GM21515 (cell line): Measurements from ENCODE around the gene RNFT2.
"Not testable (repeated sequence)": the region's sequence is repeated elsewhere in the genome, so short reads cannot be mapped to it uniquely, and the experiment has no call there.

Source experiments
- ATAC-seq: cut with Tn5 transposase; IDR thresholded peaks from one replicate; pipeline ENCODE4 v1.9.1; 2021; ENCODE audit not compliant: unreplicated experiment

Gene RNFT2

GRCh38 chr12:116739381-116739887 is 1.3 kb downstream of the RNFT2 start:
- no peak for ATAC-seq

- ATAC-seq = not testable (repeated sequence)
Observed at GRCh38 chr12:116742787-116743186, 4.7 kb downstream of the RNFT2 start.

GRCh38 chr12:116744766-116745165 is 6.7 kb downstream of the RNFT2 start:
- ATAC-seq = no peak

DNA sequence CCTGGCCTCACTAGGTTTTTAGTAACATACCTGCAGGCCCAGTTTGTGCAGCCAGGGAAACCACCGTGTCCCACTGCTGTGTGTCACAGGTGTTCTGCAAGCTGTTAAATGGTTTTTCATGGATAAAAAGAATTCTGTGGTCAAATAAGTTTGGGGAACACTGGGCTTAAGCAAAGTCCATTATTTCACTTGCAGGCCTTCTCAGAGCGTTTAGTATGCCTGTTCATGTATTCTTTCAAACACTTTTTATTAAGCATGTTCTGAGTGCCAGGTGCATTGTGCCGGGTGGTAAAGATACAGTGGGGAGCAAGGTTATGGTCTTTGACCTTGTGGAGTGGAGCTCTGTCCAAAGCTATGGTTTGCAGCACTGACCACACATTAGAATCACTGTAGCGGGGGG is 7.4 kb downstream of the RNFT2 start:
- no peak for ATAC-seq

GRCh38 chr12:116749884-116750283 is 11.8 kb downstream of the RNFT2 start:
- ATAC-seq = no peak

GRCh38 chr12:116750298-116750697 is 12.2 kb downstream of the RNFT2 start:
- ATAC-seq = no peak

DNA sequence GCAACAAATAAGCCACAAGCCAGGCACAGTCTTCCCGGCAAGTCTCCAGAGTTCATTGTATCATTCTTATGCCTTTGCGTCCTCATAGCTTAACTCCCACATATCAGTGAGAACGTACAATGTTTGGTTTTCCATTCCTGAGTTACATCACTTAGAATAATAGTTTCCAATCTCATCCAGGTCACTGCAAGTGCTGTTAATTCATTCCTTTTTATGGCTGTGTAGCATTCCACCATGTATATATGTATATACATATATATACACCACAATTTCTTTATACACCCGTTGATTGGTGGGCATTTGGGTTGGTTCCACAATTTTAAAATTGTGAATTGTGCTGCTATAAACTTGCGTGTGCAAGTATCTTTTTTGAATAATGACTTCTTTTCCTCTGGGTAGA is 16.0 kb downstream of the RNFT2 start:
- ATAC-seq = not testable (repeated sequence)

DNA sequence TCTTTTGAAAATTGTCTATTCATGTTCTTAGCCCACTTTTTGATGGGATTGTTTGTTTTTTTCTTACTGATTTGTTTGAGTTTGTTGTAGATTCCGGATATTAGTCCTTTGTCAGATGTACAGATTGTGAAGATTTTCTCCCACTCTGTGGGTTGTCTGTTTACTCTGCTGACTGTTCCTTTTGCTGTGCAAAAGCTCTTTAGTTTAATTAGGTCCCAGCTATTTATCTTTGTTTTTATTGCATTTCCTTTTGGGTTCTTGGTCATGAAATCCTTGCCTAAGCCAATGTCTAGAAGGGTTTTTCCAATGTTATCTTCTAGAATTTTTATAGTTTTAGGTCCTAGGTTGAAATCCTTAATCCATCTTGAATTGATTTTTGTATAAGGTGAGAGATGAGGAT is 16.7 kb downstream of the RNFT2 start:
- ATAC-seq = not testable (repeated sequence)

DNA sequence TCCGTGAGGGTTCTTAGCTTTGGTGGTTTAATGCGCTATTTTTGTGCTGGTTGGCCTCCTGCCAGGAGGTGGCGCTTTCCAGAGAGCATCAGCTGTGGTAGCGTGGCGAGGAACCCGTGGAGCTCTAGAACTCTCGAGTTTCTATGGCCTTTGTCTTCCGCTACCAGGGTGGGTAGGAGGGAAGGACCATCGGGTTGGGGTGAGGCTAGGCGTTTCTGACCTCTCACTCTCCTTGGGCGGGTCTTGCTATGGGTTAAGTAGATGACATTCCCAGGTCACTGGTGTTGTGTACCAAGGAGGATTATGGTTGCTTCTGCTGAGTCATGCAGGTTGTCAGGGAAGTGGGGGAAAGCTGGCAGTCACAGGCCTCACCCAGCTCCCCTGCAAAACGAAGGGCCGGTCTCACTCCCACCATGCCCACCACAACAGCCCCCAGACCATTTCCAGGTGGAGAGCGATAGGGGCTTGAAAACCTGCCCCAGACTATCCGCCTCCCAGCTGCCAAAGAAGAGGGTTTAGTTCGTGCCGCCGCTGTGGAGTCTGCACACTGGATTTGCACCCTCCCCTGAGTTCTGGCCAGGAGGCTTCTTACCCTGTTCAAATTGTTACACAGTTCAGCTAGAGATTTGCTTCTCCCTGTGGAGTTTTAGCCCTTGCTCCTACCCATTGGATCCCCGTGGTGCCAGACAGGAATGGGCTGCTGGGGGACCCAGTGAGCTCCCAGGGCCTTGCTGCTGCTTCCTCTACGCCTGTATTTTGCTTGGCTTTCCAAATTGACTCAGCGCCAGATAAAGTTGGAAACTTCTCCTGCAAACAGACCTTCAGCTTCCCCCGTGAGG is 21.9 kb downstream of the RNFT2 start:
- no peak for ATAC-seq

DNA sequence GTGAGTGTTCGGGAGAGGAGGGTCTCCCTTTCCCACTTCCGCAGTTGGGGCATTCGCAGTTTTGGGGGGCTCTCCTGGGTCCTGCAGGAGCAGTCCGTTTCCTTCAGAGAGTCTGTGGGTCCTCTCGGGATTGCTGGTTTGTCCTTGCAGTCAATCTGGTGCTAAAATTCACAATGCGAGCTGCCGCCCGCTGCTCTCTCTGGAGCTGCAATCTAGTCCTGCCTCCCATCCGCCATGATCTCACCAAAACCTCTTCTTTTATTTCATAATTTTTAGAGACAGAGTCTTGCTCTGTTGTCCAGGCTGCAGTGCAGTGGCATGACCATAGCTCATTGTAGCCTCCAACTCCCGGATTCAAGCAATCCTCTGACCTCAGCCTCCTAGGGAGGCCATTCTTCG is 22.5 kb downstream of the RNFT2 start:
- no peak for ATAC-seq

- ATAC-seq = no peak
Observed at GRCh38 chr12:116761499-116761898, 23.4 kb downstream of the RNFT2 start.

DNA sequence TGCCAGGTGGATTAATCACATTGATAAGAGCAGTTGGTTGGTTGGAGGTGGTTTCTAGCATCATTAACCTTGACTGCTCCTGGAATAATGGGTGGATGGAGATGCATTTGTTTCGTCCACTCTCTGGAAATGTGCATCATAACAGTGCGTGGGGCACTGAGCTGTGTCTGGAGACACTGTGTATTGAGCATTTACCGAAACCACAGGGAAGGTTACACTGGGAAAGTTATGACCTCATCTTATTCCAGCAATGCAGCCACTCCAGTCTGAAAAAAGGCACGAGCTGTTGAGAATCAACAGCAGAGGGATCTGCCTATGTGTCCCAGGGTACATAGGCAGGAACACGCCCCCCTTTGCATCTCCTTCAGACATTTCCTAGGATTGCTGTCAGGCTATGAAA is 27.2 kb downstream of the RNFT2 start:
- ATAC-seq = no peak

- no peak for ATAC-seq
Observed at GRCh38 chr12:116766285-116766684, 28.2 kb downstream of the RNFT2 start.

GRCh38 chr12:116766746-116767145 is 28.6 kb downstream of the RNFT2 start:
- no peak for ATAC-seq

DNA sequence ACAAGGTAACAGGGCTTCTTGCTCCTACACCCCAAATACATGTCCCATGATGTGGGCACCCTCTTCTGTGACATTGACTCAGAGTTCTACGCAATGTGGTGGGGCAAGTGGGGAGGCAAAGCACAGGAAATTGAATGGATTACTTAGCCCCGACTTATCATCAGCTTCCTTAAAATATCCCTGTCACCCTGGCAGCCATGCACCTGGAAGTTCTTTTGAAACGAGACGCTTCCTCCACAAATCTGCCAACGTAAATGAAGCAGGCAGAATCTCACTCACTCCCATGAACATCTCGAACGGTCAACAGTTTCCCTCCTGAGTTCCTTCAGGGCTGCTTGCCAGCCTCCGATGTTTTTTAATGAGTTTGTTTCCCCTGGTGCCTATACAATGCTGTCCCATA is 33.5 kb downstream of the RNFT2 start:
- no peak for ATAC-seq

DNA sequence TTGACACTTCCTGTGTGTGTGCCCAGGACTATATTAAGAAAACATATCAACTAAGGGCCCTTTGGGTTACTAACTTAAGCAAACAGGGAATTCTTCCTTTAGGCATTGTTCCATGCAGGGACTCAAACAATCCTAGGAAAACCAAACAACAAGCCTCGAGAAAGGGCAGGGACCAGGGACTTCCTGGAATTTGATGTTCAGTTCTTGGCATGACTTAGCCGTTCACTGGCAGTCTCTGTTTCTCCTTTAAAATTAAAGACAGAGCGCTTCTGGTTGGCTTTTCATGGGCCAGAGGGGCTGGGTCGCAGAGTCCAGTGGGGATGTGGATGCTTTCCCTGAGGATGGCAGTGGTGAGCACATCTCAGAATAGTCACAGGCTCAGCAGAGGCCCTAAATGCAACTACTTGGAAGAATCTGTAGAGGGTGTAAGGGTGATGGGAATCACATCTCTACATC is 35.2 kb downstream of the RNFT2 start:
- ATAC-seq = no peak

DNA sequence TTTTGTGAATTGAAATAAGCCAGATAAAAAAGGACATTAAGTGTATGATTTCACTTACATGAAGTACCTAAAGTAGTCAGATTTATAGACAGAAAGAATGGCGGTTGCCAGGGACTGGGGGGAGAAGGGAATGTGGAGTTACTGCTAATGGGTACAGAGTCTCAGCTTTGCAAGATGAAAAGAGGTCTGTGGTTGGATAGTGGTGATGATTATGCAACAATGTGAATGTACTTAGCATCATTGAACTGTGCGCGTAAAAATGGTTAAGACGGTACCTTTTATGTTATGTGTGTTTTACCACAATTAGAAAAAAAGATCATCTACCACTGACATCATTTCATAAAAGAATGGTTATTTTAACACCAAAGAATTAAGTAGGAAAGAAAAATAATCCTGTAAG is 35.9 kb downstream of the RNFT2 start:
- ATAC-seq = no peak

DNA sequence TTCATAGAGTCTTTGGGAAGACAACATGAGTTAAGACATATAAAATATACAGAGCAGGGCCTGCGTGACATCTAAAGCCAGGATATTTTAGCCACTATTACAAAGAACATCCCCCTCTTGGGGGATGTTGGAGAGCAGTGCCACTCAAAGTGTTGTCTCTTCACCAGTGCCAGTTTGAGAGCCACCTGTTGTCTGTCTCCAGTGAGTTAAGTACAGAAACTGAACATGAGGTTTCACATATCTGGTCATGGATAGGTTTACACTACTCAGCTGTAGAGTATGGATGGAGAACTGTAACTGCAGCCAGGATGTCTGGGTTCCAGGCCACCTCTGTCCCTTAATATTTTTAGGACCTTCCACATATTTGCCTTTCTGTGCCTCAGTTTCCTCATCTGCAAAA is 39.1 kb downstream of the RNFT2 start:
- ATAC-seq = no peak

- no peak for ATAC-seq
Observed at GRCh38 chr12:116779597-116779996, 41.5 kb downstream of the RNFT2 start.

DNA sequence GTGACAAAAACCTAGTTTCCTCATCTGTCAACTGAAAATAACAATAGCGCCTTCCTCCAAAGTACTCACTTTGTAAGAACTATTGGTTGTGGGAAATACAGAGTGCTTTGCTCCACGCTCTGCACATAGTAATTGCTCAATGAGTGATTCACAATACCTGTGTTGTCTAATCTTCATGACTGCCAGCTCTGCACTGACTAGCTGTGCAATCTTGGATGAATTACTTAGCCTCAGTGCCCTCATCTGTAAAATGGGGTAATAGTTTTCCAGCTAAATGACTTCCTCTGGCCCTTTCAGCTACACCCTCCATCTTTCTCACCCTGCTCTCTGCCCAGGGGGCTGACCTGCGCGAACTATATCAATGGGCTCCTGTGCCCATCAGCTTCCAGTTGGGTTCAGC is 42.8 kb downstream of the RNFT2 start:
- ATAC-seq = no peak

DNA sequence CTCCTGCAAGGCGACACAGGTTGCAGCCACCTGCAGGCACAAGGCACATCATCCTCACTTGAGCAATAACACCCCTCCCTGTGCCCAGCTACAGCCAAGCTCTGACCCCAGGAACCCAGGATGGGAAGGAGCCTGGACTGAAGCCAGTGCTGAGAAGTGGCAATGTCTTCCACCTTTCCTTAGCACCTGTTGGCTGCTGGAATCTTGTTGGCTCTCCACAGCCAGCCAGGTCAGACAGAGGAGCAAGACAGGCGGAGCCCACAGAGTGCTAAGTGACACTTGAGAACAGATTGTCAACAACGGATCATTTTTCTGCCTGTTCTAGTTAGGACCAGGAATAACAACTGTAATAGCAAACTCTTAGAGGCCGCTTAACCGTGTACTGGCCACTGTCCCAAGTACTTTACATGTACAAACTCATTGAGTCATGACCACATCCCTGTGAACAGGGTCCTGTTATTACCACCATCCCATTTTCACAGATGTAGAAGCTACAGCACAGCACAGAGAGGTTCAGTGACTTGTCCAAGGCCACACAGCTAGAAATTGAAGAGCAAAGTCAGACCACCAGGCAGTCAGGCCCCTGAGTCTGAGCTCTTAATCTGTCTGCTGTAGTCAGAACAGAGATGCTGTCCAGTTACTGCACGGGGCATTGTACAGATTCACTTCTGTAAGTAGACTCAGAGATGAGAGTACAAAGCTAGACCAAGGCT is 45.6 kb downstream of the RNFT2 start:
- no peak for ATAC-seq

- ATAC-seq = no peak
Observed at GRCh38 chr12:116784238-116784612, 46.1 kb downstream of the RNFT2 start.
